Stimulated activated CD8-positive, alpha-beta memory T cell treated with anti-CD3 and anti-CD28 coated beads, Interleukin-12 subunit alpha, Interleukin-12 subunit beta, amount 100 ng/mL, for 4 hours (primary cell): Measurements from ENCODE around the gene GSTCD.

Experiments
- DNase-seq: peaks from one replicate; pipeline ENCODE4 v3.0.0-alpha.2; 2020; ENCODE audit warnings: low read depth

The GSTCD gene

DNA sequence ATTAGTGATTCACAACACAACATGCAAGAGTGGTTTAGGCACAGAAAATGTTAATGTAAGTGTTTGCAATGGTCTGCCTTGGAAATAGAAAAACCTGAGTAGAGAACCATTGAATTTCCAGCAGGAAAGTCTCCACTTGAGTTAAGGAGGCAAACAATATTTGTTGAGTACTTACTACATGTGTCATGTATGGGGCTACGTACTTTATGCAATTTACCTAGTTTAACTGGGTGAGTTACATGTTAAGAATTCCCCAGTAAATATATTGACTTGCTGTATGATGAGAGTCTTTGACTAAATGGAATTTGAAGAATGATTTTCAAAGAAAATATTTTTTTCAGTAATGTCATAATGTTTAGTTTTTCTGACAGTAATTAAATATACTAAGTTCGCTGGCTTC is 178.9 kb downstream of the GSTCD start:
- DNase-seq = no peak

- no peak for DNase-seq
Measured at GRCh38 chr4:105894660-105895582, 186.3 kb downstream of the GSTCD start, which contains the start of gene NPNT. Gene NPNT, plus strand, starts transcription at chr4:105895471. Its CDS starts 182 bp downstream, at chr4:105895653.

- DNase-seq = no peak
Measured at GRCh38 chr4:105895583-105896460, 187.2 kb downstream of the GSTCD start.

- DNase-seq = no peak
Measured at GRCh38 chr4:105896461-105896942, 187.9 kb downstream of the GSTCD start.
